ENCODE data around the gene TK2. TPM values are rescaled to one million over a fixed set of nuclear protein-coding genes. Genes with fewer than 3 reads are reported as not detected.
A peak's percentile ranks its signal among the peaks of the same experiment; 100 is the strongest.

TK2 gene
- total RNA-seq, 2 donors from 2014 or later = 14.5 to 19.2 TPM

DNA sequence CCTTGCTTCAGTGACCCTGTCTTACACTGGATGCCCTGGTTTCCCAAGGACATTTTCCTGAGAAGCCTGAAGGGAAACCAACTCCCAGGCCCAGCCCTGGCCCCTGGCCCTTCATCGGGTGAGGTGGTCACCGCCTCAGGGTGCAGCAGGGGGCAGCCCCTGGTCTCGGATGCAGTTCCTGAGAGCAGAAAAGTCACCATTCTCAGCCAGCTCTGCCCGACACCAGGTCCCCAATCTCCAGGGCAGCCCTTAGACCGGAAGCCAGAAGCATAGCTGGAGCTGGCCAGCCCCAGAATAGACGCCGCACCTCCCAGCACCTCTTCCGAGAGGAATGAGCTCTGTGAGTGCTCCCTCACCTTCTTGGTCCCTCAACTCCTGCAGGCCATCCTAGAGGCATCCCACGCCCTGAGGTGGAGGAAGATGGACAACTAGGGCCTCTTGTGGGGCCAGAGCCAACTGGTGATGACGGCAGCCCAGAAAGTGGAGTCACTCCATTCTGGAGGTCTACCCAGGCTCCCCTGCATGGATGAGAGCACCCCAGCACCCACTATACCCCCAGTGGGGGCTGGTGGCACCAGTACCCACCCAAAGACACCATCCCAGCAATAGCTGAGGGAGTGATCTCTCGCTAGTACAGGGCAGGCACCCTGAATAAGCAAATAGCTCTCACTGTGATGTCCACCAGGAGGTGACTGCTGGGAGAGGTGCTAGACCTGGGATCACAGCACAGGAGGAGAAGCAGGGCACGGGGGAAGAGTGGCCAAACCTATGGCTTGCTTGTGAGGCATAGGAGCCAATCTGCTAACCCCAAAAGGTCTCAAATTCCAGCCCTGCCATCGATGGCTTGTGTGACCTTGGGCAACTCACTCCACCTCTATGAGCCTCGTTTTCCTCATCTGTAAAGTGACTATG lies 56.2 kb downstream of the TK2 start:
- intact Hi-C loops (cut with DNase I, micrococcal nuclease) = no loop called here
- ATAC-seq (no peak), DNase-seq (peak in 1 of 2 donors; percentile 2)

DNA sequence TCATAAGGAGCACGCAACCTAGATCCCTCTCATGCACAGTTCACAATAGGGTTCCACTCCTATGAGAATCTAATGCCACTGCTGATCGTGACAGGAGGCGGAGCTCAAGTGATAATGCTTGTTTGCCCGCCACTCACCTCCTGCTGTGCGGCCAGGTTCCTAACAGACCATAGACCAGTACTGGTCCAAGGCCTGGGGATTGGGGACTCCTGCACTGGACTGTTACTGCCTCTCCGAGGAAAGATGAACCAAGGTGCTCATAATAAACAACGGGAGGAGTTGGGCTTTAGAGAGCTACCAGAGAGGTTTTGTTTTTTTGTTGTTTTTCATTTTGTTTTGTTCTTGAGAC lies 58.2 kb downstream of the TK2 start:
- intact Hi-C loops (cut with DNase I, micrococcal nuclease) = no loop called here
- no peak for ATAC-seq
- DNase-seq = no peak

DNA sequence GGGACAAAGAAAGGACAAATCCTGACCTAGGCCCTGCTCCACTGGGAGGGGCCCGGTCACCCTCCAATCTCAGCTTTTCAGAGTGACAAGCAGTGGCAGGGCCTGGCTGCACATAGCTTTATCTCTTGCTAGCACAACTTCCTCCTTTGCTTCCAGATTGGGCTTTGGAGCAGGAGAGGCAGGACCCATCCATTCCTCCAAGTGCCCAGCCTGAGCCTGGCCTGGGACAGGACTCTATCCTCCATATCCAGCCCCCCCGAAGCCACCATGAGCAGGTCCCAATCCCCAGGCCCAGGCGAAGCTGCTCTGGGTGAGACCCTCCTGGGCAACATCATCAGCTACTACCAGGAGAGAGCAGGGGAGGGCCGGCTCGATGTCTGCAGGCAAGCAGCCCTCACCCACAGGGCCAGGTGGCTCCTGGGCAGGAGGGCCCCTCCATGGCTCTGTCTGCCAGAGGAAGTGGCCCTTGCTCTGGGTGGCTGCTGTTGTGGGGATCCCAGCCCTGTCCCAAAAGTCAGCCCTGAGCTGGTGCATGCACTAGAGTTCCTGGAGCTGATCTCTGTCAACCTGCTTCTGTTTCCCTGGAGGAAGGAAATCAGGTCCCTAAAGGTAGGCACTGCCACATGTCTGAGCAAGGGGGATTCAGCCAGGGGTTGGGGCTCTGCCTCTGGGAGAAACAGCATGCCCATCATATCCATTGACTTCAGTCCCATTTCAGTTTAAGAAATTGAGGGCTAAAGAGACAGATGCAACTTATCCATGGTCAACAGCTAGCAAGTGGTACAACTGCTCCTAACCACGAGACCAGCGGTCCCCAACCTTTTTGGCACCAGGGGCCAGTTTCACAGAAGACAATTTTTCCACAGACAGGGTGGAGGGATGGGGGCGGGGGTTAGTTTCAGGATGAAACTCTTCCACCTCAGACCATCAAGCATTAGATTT lies 58.9 kb downstream of the TK2 start:
- peak in 1 of 2 donors; percentile 8 for DNase-seq
- intact Hi-C loops (cut with DNase I, micrococcal nuclease) = no loop called here
- ATAC-seq = peak; percentile 29

DNA sequence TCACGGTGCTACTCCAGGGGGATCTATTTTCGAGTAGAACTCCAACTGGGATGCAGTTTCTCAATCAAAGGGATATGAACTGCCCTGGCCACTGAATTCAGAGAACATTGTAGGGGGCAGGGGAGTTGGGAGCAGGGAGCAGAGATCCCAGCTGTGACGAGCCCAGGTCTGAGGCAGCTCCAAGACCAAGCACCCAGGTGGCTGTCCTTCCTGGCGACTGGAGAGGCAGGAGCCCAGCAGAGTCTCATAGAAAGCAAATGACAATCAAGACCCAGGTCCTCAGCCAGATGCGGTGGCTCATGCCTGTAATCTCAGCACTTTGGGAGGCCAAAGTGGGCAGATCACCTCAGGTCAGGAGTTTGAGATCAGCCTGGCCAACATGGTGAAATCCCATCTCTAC lies 60.1 kb downstream of the TK2 start:
- intact Hi-C loops (cut with DNase I, micrococcal nuclease) = loop anchor here in 1 of 2 donors (10.0 kb wide), 1 partner anchor 85 kb away; no protein-coding TSS in a partner anchor
- DNase-seq = peak in 1 of 2 donors; percentile 3
- no peak for ATAC-seq

DNA sequence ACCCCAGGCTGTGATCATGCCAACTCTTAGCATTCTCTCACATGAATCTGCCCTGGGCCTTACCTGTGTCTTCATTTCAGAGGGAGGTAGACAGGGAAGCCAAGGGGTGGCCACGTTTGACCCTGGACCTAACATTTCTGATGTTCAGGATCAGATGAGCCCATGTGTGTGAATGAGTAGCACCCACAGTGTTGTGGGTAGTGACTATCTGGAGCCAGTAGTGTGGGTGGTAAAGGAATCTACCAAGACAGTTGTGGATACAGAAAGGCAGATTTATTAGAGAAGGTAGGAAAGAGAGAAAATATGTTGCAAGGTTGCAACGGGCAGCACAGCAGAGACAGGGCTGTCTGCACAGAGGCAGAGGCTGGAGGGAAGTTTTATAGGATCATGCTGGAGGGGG lies 60.5 kb downstream of the TK2 start:
- ATAC-seq = no peak
- no peak for DNase-seq
- intact Hi-C loops (cut with DNase I, micrococcal nuclease) = loop anchor here in 1 of 2 donors (10.0 kb wide), 1 partner anchor 85 kb away; no protein-coding TSS in a partner anchor

DNA sequence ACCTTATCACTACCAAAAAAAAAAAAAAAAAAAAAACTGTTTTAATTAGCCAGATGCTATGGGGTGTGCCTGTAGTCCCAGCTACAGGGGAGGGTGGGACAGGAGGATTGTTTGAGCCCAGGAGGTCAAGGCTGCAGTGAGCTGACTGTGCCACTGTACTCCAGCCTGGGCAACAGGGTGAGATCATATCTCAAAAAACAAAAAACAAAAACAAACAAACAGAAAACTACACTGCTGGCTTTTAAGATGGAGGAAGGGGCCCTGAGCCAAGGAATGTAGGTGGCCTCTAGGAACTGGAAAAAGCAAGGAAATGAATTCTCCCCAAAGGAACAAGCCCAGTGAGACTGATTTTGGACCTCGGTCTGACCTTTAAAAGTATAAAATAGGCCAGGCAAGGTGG lies 61.4 kb downstream of the TK2 start:
- ATAC-seq (no peak), DNase-seq (peak in 1 of 2 donors; percentile 0)
- intact Hi-C loops (cut with DNase I, micrococcal nuclease) = loop anchor here in 1 of 2 donors (10.0 kb wide), 1 partner anchor 84 kb away; no protein-coding TSS in a partner anchor

DNA sequence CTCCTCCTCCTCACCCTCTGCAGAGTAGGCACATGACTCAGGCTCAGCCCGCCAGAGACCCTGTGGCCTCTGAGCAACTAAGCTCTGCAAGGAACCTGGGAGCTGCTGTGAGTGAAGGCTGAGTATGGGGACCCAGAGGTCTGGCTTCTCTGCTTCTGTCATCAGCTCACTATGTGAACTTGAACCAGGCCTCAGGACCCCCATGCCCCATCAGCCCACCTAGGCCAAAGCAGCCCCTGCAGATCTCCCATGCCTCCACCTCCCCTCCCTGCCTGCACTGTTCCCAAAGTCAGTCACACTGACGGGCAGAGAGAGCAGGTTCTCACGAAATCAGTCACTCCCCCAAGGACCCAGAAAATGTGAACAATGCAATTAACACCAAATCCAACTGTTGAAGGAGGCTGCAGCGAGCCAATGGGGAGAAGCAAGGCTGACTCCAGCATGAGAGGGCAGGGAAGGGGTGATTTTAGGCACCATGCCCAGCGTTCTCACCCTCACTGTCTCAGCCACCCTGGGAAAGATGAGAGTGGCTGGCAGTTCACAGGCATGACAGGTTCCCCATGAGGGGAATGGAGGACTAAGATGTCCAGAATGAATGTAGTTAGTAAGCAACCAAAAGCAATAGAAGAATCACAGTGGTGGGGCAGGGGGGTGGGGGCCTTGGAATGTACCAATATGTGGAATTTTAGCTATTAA lies 62.2 kb downstream of the TK2 start:
- intact Hi-C loops (cut with DNase I, micrococcal nuclease) = loop anchor here in 1 of 2 donors (10.0 kb wide), 1 partner anchor 83 kb away; no protein-coding TSS in a partner anchor
- ATAC-seq = no peak
- DNase-seq = peak in 1 of 2 donors; percentile 1

DNA sequence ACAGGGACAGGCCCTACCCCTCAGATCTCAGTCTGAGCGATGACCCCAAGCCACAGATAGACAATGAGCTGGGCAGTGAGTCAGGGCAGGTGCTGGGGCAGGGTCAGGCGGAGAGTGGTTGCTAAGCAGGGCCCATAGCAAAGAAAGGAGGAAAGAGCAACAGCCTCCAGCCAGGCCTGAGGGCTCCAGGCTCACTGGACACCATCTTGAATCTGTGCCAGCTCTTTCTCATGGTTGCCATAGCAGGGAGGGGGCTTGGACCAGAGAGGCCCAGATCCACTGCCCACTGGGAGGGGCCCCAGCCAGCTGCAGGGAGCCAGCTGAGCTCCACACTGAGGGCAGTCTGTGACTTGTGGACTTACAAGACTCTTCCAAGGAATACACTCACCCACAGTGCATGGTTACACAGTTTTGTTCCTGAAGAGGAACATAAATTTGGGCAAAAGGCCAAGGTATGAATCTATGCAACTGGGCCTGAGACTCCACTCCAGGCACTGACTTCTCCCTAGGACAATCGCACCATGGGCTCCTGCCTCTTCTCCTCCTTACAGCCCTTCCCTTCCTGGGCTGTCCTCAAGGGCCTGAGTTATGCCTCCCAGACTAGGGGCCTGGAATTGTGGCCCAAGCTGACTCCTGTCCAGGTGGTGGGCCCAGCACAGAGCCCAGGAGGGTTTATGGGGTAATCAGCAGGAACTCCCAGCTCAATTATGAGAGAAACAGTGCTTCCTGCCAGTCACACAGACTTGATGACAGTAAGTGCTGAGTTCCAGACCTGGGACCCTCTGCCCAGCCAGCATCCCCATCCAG lies 62.9 kb downstream of the TK2 start:
- DNase-seq (peak in 1 of 2 donors; percentile 7), ATAC-seq (no peak)
- intact Hi-C loops (cut with DNase I, micrococcal nuclease) = loop anchor here in 1 of 2 donors (10.0 kb wide), 1 partner anchor 82 kb away; no protein-coding TSS in a partner anchor

DNA sequence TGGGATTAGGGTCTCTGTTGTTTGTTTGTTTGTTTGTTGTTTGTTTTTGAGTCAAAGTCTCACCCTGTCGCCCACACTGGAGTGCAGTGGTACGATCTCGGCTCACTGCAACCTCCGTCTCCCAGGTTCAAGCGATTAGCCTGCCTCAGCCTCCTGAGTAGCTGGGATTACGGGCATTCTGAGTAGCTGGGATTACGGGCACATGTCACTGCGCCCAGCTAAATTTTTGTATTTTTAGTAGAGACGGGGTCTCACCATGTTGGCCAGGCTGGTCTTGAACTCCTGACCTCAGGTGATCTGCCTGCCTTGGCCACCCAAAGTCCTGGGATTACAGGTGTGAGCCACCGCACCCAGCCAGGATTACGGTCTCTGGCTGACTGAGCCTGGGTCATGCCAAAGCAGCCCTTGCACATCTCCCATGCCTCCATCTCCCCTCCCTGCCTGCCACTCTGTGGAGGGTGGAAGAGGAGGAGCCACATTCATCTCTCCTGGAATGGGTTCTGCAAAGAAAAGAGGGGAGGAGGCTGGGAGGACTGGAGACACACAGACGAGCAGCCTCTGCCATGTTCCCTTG lies 63.6 kb downstream of the TK2 start:
- no peak for ATAC-seq
- no peak for DNase-seq
- intact Hi-C loops (cut with DNase I, micrococcal nuclease) = loop anchor here in 1 of 2 donors (10.0 kb wide), 1 partner anchor 81 kb away; no protein-coding TSS in a partner anchor

DNA sequence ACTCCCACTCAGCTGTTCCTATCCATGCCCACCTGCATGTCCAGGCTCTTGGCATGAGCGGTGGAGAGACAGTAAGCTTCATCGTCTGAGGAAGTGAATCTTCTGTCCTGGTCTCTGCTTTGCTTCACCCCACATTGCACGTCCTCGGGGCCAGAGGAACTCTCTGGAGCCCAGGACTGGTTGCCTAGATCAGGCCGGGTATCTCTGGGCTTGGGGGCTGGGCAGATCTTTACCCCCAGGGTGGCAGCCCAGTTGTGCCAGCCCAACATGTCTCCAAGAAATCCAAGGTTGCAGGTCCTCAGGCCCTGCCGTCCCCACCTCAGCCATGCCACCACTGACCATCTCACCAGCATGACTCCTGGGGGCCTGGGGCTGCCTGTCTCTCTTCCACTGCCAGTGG lies 64.5 kb downstream of the TK2 start:
- intact Hi-C loops (cut with DNase I, micrococcal nuclease) = loop anchor here in 1 of 2 donors (10.0 kb wide), 1 partner anchor 81 kb away; no protein-coding TSS in a partner anchor
- ATAC-seq (no peak), DNase-seq (no peak)

DNA sequence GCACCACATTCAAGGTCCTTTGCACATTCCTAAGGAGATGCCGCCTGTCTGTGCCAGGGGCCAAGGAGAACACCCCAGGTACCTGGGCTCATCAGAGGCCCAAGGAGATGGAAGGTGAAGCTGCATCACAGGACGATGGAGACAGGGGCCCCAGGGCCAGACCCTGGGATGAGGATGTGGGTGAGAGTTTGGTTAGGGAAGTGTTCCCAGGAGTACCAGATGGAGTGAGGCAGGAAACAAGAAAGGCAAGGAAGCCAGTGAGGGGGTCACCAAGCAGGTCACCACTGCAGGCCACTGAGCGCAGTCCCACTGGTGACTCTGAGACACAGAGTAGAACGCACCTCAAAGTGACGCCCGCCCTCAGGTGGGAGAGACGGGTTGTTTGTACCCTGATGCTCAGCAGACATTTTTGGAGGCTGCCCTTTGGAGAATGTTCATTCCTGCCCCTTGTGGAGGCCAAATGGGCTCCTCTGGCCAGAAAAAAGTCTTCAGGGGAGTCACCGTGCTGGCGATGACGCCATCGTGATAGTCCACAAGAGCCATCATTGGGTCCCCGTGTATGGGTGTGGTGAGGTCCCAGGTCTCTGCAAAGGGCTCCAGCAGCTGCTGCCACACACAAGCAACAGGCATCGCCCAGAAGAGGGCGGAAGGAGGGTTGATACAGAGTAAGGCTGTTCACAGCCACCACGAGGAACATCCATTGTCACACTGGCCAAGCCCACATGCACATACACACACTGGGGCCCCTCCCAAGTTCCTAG lies 65.3 kb downstream of the TK2 start:
- intact Hi-C loops (cut with DNase I, micrococcal nuclease) = loop anchor here in 1 of 2 donors (10.0 kb wide), 1 partner anchor 80 kb away; no protein-coding TSS in a partner anchor
- ATAC-seq = no peak

DNA sequence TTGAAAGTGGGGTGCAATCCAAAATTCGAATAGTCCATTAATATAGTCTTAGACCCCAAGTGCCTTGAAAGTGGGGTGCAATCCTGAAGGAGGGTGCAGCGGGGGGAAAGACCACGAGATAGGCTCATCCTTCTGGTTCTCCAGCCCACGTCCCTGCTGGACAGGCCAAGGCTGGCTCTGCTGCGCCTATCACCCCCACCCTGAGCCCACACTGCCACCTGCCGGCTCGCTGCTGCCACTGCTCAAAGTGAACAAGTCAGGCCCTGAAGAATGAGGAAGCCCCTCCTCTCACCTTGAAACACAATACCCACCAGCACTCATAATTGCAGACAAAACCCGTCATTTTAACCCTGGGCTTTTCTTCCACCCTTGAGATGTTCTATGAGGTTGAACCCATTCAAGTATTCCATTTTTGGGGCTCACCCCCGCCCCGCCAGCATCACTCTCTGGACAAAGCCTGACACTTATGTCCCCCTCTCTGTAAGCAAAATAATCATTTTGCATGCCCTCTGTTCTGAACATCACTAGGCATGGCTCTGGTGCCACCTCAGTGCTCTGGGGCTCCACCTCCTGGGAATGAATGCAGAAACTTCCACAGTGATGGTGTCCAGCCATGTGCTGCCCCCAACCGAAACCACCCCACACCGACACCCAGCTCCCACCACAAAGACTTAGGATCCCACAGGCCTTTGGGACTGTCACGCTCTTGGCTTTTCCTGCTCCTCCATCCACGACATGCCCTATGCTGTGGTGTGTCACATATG lies 66.1 kb downstream of the TK2 start:
- DNase-seq (peak; percentile 58 to 78), ATAC-seq (peak; percentile 84)
- intact Hi-C loops (cut with DNase I, micrococcal nuclease) = loop anchor here in 1 of 2 donors (10.0 kb wide), 1 partner anchor 79 kb away; no protein-coding TSS in a partner anchor

More for the DNA sequence above, 65.3 kb downstream of the TK2 start:
- no peak for DNase-seq

DNA sequence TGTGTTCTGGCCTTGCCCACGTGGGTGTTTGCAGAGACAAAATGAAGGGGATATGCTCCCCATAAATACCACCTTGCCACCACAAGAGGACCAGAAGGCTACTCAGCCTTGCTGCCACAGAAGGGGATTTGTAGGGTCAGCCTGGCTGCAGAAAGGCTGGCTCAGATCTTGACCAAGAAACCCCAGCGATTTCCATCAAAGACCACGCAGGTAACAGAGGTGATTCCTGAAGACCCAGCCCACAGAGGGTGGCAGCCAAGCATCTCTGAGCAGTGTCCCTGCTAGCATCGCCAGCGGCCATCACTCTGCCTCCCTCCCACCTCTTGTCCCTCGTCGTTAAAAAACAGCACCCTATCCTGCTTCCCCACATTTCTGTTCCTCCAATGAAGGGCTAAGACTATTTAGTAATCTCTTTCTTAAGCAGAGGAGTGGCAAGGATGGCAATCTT lies 68.0 kb downstream of the TK2 start:
- intact Hi-C loops (cut with DNase I, micrococcal nuclease) = loop anchor here in 1 of 2 donors (10.0 kb wide), 1 partner anchor 77 kb away; no protein-coding TSS in a partner anchor
- no peak for DNase-seq

DNA sequence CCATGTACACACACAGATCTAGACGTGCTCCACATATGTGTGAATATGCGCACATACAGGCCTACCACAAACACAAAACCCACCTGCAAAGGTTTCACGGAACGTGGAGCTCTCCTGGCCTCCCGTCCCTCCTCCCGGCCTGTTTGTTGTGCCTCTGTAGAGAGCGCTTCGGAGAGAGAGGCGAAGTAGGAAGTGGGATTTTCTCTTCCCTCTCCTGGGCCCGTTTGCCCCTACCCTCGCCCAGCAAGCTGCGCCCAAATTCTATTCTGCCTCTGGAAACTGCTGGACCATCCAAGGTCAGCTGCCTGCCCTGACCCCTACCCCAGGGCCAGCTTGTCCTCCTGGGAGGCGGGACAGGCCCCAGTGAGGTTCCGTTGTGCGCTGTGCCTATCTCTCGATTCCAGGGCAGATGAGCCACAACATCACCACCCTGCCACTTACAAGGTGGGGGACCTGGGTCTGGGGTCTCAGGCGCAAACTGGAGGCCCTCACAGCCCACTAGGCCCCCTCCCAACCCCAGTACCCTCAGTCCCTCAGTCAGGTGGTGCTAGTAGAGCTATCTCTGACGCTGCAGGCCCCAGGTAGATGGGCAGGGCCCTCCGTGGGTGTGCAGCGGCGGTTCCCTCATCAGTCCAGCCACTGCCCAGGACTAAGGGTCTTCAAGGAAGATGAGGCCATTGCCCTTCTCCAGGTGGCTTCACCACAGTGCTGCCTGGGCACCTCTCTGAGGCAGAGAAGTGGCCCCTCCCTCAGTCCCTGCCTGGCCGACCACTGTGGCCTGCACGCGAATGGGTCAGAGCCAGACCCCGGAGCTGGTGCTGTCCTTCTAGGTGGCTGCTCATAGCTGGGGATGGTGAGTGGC lies 68.6 kb downstream of the TK2 start:
- intact Hi-C loops (cut with DNase I, micrococcal nuclease) = loop anchor here in 1 of 2 donors (10.0 kb wide), 1 partner anchor 77 kb away; no protein-coding TSS in a partner anchor
- DNase-seq (no peak), ATAC-seq (no peak)

More for the DNA sequence above, 68.0 kb downstream of the TK2 start:
- no peak for ATAC-seq
